ENCODE data around the gene SIRT3.

Gene SIRT3

GRCh38 chr11:208917-209260 is 27.3 kb downstream of the SIRT3 start (continued):
- TF ChIP-seq ZNF704 (tag by site-specific recombination; IDR thresholded peaks at IDR 0.05), result no peak

- H3K4me1 ChIP-seq (ENCODE audit: control insufficient read depth, insufficient read depth, low read length), result no peaks in the 10 kb centered on the region
- H3K4me3 ChIP-seq (ENCODE audit: low read depth, low read length), result peak overlapping the region; percentile 83
- POLR2A ChIA-PET, result interaction anchor here (0.6 to 2.5 kb wide), 8 partner anchors 8 to 321 kb away, joined by 3 to 22 read pairs (median 4); no protein-coding TSS in a partner anchor
- H3K36me3 ChIP-seq (ENCODE audit: control insufficient read depth in 2 of 2, insufficient read depth in 1 of 2, low read length in 2 of 2), result peaks cover 0 to 70% of the 10 kb centered on the region in 2 experiments; a peak in 1 of 3 replicates
- H3K9me3 ChIP-seq (ENCODE audit: control insufficient read depth, insufficient read depth, low read depth, low read length), result no peaks in the 10 kb centered on the region
- CTCF ChIA-PET, result interaction anchor here (1.3 to 1.9 kb wide), 2 partner anchors 21 to 42 kb away, joined by 4 to 7 read pairs; no protein-coding TSS in a partner anchor
- H3K27ac ChIP-seq (ENCODE audit: extremely low read depth, low read depth, low read length), result peak overlapping the region; percentile 59
- no peak for TF ChIP-seq GFI1B (tag by site-specific recombination; IDR thresholded peaks at IDR 0.05)
- TF ChIP-seq, protein P1, sequence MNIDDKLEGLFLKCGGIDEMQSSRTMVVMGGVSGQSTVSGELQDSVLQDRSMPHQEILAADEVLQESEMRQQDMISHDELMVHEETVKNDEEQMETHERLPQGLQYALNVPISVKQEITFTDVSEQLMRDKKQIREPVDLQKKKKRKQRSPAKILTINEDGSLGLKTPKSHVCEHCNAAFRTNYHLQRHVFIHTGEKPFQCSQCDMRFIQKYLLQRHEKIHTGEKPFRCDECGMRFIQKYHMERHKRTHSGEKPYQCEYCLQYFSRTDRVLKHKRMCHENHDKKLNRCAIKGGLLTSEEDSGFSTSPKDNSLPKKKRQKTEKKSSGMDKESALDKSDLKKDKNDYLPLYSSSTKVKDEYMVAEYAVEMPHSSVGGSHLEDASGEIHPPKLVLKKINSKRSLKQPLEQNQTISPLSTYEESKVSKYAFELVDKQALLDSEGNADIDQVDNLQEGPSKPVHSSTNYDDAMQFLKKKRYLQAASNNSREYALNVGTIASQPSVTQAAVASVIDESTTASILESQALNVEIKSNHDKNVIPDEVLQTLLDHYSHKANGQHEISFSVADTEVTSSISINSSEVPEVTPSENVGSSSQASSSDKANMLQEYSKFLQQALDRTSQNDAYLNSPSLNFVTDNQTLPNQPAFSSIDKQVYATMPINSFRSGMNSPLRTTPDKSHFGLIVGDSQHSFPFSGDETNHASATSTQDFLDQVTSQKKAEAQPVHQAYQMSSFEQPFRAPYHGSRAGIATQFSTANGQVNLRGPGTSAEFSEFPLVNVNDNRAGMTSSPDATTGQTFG (tag by site-specific recombination; IDR thresholded peaks at IDR 0.05; ENCODE audit: borderline replicate concordance), result no peak
- no peak for TF ChIP-seq BCL11B (tag by site-specific recombination; IDR thresholded peaks at IDR 0.05; ENCODE audit: low read depth)
- TF ChIP-seq, protein P2, sequence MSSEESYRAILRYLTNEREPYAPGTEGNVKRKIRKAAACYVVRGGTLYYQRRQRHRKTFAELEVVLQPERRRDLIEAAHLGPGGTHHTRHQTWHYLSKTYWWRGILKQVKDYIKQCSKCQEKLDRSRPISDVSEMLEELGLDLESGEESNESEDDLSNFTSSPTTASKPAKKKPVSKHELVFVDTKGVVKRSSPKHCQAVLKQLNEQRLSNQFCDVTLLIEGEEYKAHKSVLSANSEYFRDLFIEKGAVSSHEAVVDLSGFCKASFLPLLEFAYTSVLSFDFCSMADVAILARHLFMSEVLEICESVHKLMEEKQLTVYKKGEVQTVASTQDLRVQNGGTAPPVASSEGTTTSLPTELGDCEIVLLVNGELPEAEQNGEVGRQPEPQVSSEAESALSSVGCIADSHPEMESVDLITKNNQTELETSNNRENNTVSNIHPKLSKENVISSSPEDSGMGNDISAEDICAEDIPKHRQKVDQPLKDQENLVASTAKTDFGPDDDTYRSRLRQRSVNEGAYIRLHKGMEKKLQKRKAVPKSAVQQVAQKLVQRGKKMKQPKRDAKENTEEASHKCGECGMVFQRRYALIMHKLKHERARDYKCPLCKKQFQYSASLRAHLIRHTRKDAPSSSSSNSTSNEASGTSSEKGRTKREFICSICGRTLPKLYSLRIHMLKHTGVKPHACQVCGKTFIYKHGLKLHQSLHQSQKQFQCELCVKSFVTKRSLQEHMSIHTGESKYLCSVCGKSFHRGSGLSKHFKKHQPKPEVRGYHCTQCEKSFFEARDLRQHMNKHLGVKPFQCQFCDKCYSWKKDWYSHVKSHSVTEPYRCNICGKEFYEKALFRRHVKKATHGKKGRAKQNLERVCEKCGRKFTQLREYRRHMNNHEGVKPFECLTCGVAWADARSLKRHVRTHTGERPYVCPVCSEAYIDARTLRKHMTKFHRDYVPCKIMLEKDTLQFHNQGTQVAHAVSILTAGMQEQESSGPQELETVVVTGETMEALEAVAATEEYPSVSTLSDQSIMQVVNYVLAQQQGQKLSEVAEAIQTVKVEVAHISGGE (tag by site-specific recombination; conservative IDR thresholded peaks at IDR 0.05; ENCODE audit: low read depth), result no peak
- TF ChIP-seq GLIS2 (tag by site-specific recombination; IDR thresholded peaks at IDR 0.05), result 0 out of 2 replicates have a peak, but pooled peaks have one; percentile 20
- no peak for TF ChIP-seq ZBTB17 (tag by site-specific recombination; IDR thresholded peaks at IDR 0.05)
- TF ChIP-seq SP3 (tag by site-specific recombination; IDR thresholded peaks at IDR 0.05), result 0 out of 2 replicates have a peak, but pooled peaks have one; percentile 15
- TF ChIP-seq MEIS1 (CRISPR knock-in tag; IDR thresholded peaks at IDR 0.05; ENCODE audit: borderline replicate concordance), result no peak
- TF ChIP-seq REST (tag by site-specific recombination; IDR thresholded peaks at IDR 0.05), result no peak
- peak; percentile 88 for TF ChIP-seq KLF10 (tag by site-specific recombination; IDR thresholded peaks at IDR 0.05)
- peak; percentile 52; the same call in 1 of the 2 replicates for TF ChIP-seq KLF8 (tag by site-specific recombination; IDR thresholded peaks at IDR 0.05)
- no peak for TF ChIP-seq ZNF777 (tag by site-specific recombination; IDR thresholded peaks at IDR 0.05; ENCODE audit: borderline replicate concordance)
- TF ChIP-seq, protein P3, sequence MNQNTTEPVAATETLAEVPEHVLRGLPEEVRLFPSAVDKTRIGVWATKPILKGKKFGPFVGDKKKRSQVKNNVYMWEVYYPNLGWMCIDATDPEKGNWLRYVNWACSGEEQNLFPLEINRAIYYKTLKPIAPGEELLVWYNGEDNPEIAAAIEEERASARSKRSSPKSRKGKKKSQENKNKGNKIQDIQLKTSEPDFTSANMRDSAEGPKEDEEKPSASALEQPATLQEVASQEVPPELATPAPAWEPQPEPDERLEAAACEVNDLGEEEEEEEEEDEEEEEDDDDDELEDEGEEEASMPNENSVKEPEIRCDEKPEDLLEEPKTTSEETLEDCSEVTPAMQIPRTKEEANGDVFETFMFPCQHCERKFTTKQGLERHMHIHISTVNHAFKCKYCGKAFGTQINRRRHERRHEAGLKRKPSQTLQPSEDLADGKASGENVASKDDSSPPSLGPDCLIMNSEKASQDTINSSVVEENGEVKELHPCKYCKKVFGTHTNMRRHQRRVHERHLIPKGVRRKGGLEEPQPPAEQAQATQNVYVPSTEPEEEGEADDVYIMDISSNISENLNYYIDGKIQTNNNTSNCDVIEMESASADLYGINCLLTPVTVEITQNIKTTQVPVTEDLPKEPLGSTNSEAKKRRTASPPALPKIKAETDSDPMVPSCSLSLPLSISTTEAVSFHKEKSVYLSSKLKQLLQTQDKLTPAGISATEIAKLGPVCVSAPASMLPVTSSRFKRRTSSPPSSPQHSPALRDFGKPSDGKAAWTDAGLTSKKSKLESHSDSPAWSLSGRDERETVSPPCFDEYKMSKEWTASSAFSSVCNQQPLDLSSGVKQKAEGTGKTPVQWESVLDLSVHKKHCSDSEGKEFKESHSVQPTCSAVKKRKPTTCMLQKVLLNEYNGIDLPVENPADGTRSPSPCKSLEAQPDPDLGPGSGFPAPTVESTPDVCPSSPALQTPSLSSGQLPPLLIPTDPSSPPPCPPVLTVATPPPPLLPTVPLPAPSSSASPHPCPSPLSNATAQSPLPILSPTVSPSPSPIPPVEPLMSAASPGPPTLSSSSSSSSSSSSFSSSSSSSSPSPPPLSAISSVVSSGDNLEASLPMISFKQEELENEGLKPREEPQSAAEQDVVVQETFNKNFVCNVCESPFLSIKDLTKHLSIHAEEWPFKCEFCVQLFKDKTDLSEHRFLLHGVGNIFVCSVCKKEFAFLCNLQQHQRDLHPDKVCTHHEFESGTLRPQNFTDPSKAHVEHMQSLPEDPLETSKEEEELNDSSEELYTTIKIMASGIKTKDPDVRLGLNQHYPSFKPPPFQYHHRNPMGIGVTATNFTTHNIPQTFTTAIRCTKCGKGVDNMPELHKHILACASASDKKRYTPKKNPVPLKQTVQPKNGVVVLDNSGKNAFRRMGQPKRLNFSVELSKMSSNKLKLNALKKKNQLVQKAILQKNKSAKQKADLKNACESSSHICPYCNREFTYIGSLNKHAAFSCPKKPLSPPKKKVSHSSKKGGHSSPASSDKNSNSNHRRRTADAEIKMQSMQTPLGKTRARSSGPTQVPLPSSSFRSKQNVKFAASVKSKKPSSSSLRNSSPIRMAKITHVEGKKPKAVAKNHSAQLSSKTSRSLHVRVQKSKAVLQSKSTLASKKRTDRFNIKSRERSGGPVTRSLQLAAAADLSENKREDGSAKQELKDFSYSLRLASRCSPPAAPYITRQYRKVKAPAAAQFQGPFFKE (tag by site-specific recombination; IDR thresholded peaks at IDR 0.05; ENCODE audit: borderline replicate concordance), result no peak
- TF ChIP-seq ZNF830 (tag by site-specific recombination; IDR thresholded peaks at IDR 0.05; ENCODE audit: low read depth), result no peak
- TF ChIP-seq ZNF654 (tag by site-specific recombination; IDR thresholded peaks at IDR 0.05; ENCODE audit: low read depth), result no peak
- no peak for TF ChIP-seq REPIN1 (tag by site-specific recombination; IDR thresholded peaks at IDR 0.05; ENCODE audit: low read depth)
- no peak for TF ChIP-seq WT1 (tag by site-specific recombination; IDR thresholded peaks at IDR 0.05)
Measured at GRCh38 chr11:208181-208916, 27.8 kb downstream of the SIRT3 start.
